Activated T-cell treated with anti-CD3 and anti-CD28 coated beads for 24 hours (primary cell): ENCODE data around the gene MRPL49.
"Not testable (repeated sequence)": the region's sequence is repeated elsewhere in the genome, so short reads cannot be mapped to it uniquely, and the experiment has no call there.

Experiments
- DNase-seq: peaks from one replicate; pipeline ENCODE4 v3.0.0-alpha.2; 2020; ENCODE audit warnings: low read depth

Gene MRPL49

DNA sequence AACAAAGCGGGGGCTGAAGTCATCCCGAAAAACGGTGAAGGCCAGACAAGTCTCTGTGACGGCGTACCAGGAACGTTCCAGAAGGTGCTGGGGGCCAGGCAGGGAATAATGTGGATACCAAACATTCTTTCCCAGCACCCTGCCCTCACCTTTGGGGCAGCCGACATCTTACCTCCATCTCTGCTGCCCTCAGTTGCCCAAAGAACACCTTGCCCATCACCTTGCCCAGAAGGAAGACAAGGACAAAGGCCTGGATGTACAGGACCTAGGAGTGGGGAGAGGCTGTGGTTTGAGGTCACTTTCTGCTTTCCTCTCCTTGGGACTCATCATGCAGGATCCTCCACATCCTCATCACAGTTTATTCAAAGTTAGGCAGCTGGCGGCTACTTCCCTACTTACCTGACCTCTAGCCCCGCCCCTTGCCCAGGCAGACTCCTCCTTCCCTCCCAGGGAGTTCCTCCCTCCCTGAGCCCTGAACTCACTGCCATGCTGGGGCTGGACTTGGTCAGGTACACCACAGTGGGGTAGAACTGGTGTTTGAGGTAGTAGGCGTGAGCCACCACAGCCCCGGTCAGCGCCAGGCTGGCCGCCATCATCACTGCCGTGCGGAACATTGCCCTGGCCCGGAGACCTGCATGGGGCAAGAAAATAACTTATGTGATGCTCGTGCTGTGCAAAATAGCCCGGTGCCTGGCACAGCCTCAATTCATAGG, 11.0 kb downstream of the MRPL49 start:
- DNase-seq: no peak

- no peak for DNase-seq
These were observed 11.6 kb downstream of the MRPL49 start for GRCh38 chr11:65133724-65134123.

DNA sequence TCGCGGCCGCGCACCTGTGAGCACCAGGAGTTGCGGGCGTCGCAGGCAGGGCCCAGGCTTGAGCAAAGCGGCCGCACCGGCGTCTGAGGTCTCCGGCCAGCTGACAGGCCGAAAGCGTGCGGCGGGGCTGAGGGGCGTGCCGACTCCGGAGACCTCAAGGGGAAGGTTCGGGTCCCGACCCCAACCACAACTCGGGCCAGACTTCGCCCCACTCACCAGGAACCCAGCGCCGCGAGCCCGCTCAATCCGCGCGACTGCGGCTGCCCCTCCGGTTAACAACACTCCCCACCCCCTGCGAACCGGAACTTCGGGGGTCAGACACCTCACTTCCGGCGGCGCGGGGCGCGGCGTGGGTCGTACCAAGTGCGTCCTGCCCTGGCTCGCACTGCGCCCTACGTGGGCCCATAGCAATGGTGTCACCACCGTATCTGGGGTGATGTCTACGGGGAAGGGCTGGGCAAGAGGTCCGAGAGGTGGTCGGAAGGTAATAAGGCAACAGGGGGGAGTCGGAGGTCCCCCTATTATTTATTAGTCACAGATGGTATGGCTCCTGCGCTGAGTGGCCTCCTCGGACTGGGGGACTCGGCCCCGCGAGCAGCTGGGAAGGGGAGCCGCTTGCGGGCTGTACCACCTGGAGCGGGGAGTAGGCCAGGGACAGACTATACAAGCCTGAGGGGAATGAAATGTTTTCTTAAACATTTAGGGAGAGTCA, 12.3 kb downstream of the MRPL49 start, which contains the start of gene SYVN1:
Gene SYVN1 (minus strand): TSS at position 280 of the 712 bp plus-strand sequence. CDS start 918 bp downstream, outside the sequence.
- DNase-seq: peak; percentile 89

- peak; percentile 79 for DNase-seq
These were observed 13.0 kb downstream of the MRPL49 start for GRCh38 chr11:65134952-65135632.

- DNase-seq: no peak
These were observed 13.6 kb downstream of the MRPL49 start for GRCh38 chr11:65135633-65136145.

GRCh38 chr11:65136515-65137096, 14.5 kb downstream of the MRPL49 start:
- DNase-seq: no peak

DNA sequence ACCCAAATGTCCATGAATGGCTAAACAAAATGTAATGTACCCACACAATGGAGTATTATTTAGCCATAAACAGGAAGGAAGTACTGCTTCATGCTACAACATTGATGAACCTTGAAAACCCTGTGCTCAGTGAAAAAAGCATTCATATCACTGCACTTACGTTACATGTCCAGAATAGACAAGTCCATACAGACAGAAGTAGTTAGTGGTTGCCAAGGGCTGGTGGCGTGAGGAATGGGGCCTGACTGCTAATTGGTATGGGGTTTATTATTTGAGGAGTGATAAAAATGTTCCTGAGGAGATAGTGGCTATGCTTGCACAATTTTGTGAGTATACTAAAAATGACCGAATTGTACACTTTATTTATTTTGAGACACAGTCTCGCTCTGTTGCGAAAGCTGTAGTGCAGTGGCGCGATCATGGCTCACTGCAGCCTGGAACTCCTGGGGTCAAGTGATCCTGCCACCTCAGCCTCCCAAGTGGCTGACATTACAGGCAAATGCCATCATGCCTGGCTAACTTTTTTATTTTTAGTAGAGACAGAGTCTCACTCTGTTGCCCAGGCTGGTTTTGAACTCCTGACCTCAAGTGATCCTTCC, 19.9 kb downstream of the MRPL49 start:
- DNase-seq: no peak

DNA sequence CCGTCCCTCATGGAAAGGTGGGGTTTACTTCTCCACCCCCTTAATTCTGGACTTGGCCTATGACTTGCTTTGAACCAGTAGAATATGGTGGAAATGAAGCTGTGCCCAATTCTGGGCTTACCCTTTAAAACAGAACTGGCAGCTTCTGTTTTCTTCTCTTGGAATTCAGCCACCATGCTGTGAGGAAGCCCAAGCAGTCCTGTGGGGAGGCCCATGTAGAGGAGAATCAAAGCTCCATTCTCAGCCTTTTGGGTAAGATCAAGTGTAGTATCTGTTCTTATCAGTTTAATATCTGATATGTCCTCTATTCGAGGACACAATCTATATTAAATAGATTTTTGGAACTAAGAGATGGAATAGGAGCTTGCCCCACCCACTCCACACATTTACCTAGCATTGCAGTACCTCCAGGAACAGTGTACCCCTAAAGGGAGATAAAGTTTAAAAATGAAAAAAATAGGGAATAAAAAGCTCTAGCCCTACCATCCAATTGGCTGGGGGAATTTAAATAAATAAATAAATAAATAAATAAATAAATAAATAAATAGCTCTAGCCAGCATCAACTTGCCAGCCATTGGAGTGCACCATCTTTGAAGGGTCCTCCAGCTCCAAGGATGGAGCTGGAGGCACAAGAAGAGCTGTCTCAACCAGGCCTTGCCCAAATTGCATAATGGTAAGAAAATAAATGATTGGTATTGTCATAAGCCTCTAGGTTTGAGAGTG, 25.4 kb downstream of the MRPL49 start:
- DNase-seq: no peak

DNA sequence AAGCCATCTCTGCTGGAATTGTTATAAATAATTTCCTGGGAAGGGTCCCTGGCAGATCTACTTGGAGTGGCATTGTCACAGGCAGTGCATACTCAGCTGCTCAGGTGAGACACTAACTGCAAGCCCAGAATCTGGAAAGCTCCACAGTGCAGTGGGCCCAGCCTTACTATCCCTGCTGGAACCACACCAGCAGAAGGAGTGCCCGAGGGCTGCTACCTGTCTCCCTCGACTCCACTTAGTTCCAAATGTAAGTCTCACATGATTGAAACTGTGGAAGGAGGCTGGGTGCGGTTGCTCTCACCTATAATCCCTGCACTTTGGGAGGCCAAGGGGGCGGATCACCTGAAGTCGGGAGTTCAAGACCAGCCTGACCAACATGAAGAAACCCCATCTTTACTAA, 26.5 kb downstream of the MRPL49 start:
- DNase-seq: no peak

DNA sequence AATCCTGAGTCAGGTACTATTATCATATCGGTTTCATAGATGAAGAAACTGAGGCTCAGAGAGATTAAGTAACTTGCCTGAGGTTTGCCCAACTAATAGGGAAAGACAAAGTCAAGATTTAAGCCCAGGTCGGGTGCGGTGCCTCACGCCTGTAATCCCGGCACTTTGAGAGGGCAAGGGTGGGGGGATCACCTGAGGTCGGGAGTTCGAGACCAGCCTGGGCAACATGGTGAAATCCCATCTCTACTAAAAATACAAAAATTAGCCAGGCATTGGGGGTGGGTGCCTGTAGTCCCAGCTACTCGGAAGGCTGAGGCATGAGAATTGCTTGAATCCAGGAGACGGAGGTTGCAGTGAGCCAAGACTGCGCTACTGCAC, 28.0 kb downstream of the MRPL49 start:
- not testable (repeated sequence) for DNase-seq

GRCh38 chr11:65150509-65151299, 28.6 kb downstream of the MRPL49 start:
- no peak for DNase-seq

GRCh38 chr11:65151331-65151899, 29.3 kb downstream of the MRPL49 start:
- no peak for DNase-seq

GRCh38 chr11:65152122-65152521, 30.0 kb downstream of the MRPL49 start:
- DNase-seq: no peak

DNA sequence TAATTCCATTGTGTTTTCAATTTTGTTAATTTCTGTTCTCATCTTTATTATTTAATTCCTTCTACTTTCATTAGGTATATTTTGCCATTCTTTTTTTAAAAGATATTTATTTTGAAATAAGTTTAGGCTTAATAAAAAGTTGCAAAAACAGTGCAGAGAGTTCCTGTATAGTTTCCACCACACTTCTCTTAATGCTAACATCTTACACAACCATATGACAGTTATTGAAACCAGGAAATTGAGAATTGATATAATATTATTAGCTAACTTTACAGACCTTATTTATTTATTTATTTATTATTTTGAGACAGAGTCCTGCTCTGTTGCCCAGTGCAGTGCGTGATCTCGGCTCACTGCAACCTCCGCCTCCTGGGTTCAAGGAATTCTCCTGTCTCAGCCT, 34.1 kb downstream of the MRPL49 start:
- no peak for DNase-seq

GRCh38 chr11:65156926-65157325, 34.8 kb downstream of the MRPL49 start:
- DNase-seq: no peak

DNA sequence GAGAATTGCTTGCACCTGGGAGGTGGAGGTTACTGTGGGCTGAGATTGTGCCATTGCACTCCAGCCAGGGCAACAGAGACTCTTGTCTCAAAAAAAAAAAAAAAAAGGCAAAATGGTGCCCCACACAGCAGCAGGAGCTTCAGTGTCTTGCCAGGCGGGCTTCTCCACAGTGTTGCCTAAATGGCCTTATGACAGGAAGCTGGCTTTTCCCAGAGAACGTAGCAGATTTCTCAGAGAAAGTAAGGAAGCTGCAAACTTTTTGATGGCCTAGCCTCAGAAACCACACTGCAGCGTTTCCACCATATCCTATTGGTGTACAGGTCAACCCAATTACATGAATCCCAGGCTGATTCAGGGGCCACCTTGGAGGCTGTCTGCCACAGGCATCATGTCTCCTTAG, 35.2 kb downstream of the MRPL49 start:
- no peak for DNase-seq

DNA sequence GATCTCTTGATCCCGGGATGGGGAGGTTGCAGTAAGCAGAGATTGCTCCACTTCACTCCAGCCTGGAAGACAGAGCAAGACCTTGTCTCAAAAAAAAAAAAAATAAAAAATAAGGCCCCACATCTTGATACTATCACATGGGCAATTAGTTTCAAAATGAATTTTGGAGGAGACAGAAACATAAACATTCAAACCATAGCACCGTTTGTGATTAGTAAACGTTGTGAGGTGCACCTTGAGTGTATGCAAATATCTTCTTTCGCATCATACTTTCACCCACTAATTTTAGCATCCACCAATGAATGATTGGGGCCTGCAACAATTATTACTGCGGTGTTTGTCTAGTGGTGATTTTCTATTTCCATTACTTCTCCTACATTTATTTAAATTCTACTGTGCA, 36.9 kb downstream of the MRPL49 start:
- DNase-seq: no peak

DNA sequence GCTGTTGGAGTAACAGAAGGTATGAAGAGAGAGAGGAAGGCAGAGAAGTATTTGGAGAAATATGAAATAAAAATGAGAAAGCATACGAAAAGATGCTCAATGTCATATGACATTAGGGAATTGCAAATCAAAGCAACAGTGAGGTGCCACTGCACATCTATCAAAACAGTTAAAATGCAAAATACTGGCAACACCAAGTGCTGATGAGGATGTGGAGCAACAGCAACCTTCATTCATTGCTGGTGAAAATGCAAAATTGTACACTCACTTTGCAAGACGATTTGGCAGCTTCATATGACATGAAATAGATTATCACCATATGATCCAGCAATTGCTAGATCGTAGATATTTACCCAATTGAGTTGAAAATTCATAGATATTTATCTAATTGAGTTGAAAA, 38.5 kb downstream of the MRPL49 start:
- DNase-seq: no peak

DNA sequence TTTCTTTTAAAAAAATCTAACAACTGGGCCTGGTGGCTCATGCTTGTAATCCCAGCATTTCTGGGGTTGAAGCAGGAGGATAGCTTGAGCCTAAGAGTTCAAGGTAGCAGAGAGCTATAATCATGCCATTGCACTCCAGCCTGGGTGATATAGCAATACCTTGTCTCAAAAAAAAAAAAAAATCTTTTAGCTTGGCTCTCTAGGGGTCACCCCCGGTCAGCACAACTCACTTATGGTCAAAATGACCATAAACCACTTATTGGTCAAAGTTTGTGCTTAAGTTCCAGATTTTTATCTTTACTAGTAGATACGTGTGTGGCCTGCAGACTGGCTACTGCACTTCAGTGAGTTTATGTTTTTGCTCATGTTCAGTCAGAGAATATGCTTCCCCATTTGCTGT, 41.6 kb downstream of the MRPL49 start:
- DNase-seq: no peak
